Measurements from ENCODE around the gene CHRNA1.

CHRNA1 gene

GRCh38 chr2:174760845-174761473, 3.3 kb downstream of the CHRNA1 start:
- no peak for DNase-seq (ENCODE audit: low read depth)

GRCh38 chr2:174759381-174760065, 4.7 kb downstream of the CHRNA1 start:
- DNase-seq (ENCODE audit: low read depth) = no peak

- DNase-seq (ENCODE audit: low read depth) = no peak
Observed at GRCh38 chr2:174756743-174757142, 7.5 kb downstream of the CHRNA1 start.

- no peak for DNase-seq (ENCODE audit: low read depth)
Observed at GRCh38 chr2:174753038-174753633, 11.1 kb downstream of the CHRNA1 start.

- DNase-seq (ENCODE audit: low read depth) = no peak
Observed at GRCh38 chr2:174752403-174753037, 11.8 kb downstream of the CHRNA1 start.

GRCh38 chr2:174750923-174751441, 13.3 kb downstream of the CHRNA1 start:
- DNase-seq (ENCODE audit: low read depth) = no peak

- DNase-seq (ENCODE audit: low read depth) = no peak
Observed at GRCh38 chr2:174749793-174750192, 14.5 kb downstream of the CHRNA1 start.

- DNase-seq (ENCODE audit: low read depth) = peak; percentile 22
Observed at GRCh38 chr2:174748948-174749347, 15.3 kb downstream of the CHRNA1 start.

GRCh38 chr2:174745142-174745541, 19.1 kb downstream of the CHRNA1 start:
- no peak for DNase-seq (ENCODE audit: low read depth)

- DNase-seq (ENCODE audit: low read depth) = no peak
Observed at GRCh38 chr2:174744111-174744510, 20.2 kb downstream of the CHRNA1 start.

GRCh38 chr2:174740721-174741120, 23.6 kb downstream of the CHRNA1 start:
- no peak for DNase-seq (ENCODE audit: low read depth)

- no peak for DNase-seq (ENCODE audit: low read depth)
Observed at GRCh38 chr2:174738841-174739240, 25.4 kb downstream of the CHRNA1 start.

- no peak for DNase-seq (ENCODE audit: low read depth)
Observed at GRCh38 chr2:174731546-174731945, 32.7 kb downstream of the CHRNA1 start.

- no peak for DNase-seq (ENCODE audit: low read depth)
Observed at GRCh38 chr2:174730698-174731018, 33.6 kb downstream of the CHRNA1 start.

GRCh38 chr2:174729797-174730697, 34.2 kb downstream of the CHRNA1 start:
- no peak for DNase-seq (ENCODE audit: low read depth)

GRCh38 chr2:174728096-174728495, 36.2 kb downstream of the CHRNA1 start:
- no peak for DNase-seq (ENCODE audit: low read depth)

- DNase-seq (ENCODE audit: low read depth) = no peak
Observed at GRCh38 chr2:174726212-174726611, 38.1 kb downstream of the CHRNA1 start.

GRCh38 chr2:174722942-174723592, 41.2 kb downstream of the CHRNA1 start:
- DNase-seq (ENCODE audit: low read depth) = no peak

GRCh38 chr2:174719016-174719415, 45.3 kb downstream of the CHRNA1 start:
- DNase-seq (ENCODE audit: low read depth) = no peak

- DNase-seq (ENCODE audit: low read depth) = no peak
Observed at GRCh38 chr2:174718591-174718990, 45.7 kb downstream of the CHRNA1 start.

GRCh38 chr2:174717916-174718315, 46.4 kb downstream of the CHRNA1 start:
- no peak for DNase-seq (ENCODE audit: low read depth)

Data from fibroblast of the conjunctiva (primary cell).